ENCODE results near the gene FAT1.

- no peak for TF ChIP-seq CTCF (conservative IDR thresholded peaks at IDR 0.05; ENCODE audit: low read depth, low read length)
- no peak for TF ChIP-seq EZH2 (IDR thresholded peaks at IDR 0.05; ENCODE audit: borderline replicate concordance, low read depth, low read length, poor library complexity, severe bottlenecking)
Observed at GRCh38 chr4:186561748-186562147, 161.9 kb downstream of the FAT1 start.

Data from A673 (cell line).